D721Med (cell line): ENCODE measurements around the gene NKAIN4.

Source experiments
- DNase-seq: peaks from one replicate; pipeline ENCODE4 v3.0.0; 2011; ENCODE audit warnings: low spot score; ENCODE audit not compliant: insufficient read length
- FAIRE-seq: peaks from 2 replicates; lab custom pipeline; 2011; peaks lifted over from hg19 to GRCh38; lab: Jason Lieb, UNC
- TF ChIP-seq, protein P1 (sequence below): IDR thresholded peaks from 2 replicates; pipeline ENCODE4 v1.5.1; 2012; ENCODE audit warnings: mild to moderate bottlenecking, control low read depth; ENCODE audit not compliant: insufficient read depth; ENCODE audit errors: missing control alignments

NKAIN4 gene

GRCh38 chr20:63216041-63216848, 38.0 kb downstream of the NKAIN4 start, which contains the start of gene YTHDF1:
Gene YTHDF1 (minus strand): TSS chr20:63216131. CDS start chr20:63215892, 239 bp downstream.
- FAIRE-seq (no peak), DNase-seq (peak; percentile 97)
- TF ChIP-seq, protein P1, sequence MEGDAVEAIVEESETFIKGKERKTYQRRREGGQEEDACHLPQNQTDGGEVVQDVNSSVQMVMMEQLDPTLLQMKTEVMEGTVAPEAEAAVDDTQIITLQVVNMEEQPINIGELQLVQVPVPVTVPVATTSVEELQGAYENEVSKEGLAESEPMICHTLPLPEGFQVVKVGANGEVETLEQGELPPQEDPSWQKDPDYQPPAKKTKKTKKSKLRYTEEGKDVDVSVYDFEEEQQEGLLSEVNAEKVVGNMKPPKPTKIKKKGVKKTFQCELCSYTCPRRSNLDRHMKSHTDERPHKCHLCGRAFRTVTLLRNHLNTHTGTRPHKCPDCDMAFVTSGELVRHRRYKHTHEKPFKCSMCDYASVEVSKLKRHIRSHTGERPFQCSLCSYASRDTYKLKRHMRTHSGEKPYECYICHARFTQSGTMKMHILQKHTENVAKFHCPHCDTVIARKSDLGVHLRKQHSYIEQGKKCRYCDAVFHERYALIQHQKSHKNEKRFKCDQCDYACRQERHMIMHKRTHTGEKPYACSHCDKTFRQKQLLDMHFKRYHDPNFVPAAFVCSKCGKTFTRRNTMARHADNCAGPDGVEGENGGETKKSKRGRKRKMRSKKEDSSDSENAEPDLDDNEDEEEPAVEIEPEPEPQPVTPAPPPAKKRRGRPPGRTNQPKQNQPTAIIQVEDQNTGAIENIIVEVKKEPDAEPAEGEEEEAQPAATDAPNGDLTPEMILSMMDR = no peak

GRCh38 chr20:63215101-63216040, 38.9 kb downstream of the NKAIN4 start:
- TF ChIP-seq, protein P1 = peak; percentile 25
- DNase-seq (no peak), FAIRE-seq (no peak)

GRCh38 chr20:63214514-63214913, 39.7 kb downstream of the NKAIN4 start:
- no peak for FAIRE-seq
- no peak for DNase-seq
- TF ChIP-seq, protein P1 = no peak

DNA sequence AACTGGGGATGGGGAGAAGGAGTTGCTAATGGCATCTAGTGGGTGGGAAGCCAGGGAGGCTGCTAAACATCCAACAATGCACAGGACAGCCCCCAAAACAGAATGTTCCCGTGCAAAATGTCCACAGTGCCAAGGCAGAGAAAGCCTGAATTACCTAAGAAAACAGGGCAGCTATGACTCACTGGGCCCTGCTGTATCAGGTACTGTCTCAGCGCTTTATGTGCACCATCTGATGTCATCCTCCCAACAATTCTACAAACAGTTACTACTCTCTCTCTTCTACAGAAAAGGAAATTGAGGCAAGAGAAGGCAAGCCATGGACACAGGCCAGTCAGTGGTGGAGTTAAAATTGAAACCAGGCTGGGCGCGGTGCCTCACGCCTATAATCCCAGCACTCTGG, 41.5 kb downstream of the NKAIN4 start:
- FAIRE-seq (no peak), DNase-seq (no peak)
- TF ChIP-seq, protein P1 = no peak

DNA sequence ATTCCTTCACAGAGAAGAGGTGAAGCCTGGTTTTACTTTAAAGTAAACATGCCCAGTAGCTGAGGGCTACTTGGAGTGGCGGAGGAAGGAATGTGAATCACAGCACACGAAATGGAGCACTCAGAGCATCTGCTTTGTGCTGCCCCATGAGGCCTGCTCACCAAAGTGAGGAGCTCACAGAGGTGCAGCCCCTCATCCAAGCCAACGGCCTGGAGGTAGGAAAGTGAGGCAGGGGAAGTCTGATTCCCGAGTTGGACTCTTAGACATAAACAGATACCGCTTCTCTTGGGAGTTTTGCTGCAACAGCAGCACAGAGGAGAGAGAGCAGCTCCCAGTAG, 41.9 kb downstream of the NKAIN4 start:
- TF ChIP-seq, protein P1 = no peak
- FAIRE-seq = no peak
- DNase-seq = no peak

GRCh38 chr20:63210011-63210605, 44.2 kb downstream of the NKAIN4 start:
- TF ChIP-seq, protein P1 = no peak
- no peak for DNase-seq
- FAIRE-seq = no peak
